ENCODE data around the gene SGSM1. TPM values are rescaled to one million over a fixed set of nuclear protein-coding genes. Genes with fewer than 3 reads are reported as not detected.

The SGSM1 gene
- total RNA-seq, 1 donor from 2014 or later, result 1.2 TPM

DNA sequence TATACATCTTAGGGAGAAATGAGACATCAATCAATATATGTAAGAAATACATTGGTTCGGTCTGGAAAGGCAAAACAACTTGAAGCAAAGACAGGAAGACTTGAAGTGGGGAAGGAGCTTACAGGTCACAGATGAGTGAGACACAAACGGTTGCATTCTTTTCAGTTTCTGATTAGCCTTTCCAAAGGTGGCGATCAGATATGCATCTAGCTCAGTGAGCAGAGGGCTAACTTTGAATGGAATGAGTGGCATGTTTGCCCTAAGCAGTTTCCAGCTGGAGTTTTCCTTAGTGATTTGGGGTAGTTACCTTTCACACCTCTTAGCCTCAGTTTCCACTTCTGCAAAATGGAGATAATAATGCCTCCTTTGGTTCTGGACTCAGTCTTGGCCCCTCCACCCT, 124.7 kb downstream of the SGSM1 start:
- Mint-ChIP-seq H3K4me1 (ENCODE audit: low read depth, unreplicated experiment) (no peaks in the 10 kb centered on the region), H3K9me3 (ENCODE audit: unreplicated experiment) (peaks cover 6% of the 10 kb centered on the region), H3K27me3 (ENCODE audit: unreplicated experiment) (no peaks in the 10 kb centered on the region), H3K27ac (ENCODE audit: unreplicated experiment) (no peak overlapping the region), H3K36me3 (ENCODE audit: unreplicated experiment) (no peaks in the 10 kb centered on the region), H3K4me3 (ENCODE audit: unreplicated experiment) (no peak overlapping the region)
- no peak for DNase-seq
- TF ChIP-seq, protein P1, sequence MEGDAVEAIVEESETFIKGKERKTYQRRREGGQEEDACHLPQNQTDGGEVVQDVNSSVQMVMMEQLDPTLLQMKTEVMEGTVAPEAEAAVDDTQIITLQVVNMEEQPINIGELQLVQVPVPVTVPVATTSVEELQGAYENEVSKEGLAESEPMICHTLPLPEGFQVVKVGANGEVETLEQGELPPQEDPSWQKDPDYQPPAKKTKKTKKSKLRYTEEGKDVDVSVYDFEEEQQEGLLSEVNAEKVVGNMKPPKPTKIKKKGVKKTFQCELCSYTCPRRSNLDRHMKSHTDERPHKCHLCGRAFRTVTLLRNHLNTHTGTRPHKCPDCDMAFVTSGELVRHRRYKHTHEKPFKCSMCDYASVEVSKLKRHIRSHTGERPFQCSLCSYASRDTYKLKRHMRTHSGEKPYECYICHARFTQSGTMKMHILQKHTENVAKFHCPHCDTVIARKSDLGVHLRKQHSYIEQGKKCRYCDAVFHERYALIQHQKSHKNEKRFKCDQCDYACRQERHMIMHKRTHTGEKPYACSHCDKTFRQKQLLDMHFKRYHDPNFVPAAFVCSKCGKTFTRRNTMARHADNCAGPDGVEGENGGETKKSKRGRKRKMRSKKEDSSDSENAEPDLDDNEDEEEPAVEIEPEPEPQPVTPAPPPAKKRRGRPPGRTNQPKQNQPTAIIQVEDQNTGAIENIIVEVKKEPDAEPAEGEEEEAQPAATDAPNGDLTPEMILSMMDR (IDR thresholded peaks at IDR 0.05; ENCODE audit: partially characterized antibody, unreplicated experiment), result no peak

DNA sequence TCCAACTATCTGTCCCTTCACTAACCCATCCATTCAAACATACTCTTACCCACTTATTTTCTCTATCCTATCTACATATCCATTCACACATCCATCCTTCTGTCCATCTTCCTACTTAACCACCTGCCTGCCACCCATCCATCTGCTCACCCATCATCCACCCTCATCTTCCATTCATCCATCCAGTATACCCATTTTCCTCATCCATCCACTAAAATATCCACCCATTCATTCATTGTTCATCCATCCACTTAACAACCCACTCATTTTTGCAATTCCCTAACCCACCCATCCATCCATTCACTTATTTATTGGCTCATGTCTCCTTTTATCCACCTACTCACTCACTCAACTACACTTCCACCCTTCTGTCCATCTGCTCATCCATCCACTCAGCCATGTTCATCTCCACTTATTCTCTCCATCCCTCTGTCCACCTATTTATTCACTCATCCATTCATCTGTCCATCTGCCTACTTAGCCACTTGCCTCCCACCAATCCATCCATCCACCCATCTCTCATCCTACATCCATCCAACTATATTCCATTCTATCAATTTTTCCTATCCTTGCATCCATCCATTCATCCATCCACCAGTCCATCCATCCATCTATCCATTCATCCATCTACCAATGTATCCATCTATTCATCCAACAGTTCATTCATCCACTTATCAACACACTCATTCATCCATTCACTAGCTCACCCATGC, 129.9 kb downstream of the SGSM1 start:
- H3K27me3 Mint-ChIP-seq (ENCODE audit: unreplicated experiment), result no peaks in the 10 kb centered on the region
- TF ChIP-seq, protein P1 (IDR thresholded peaks at IDR 0.05; ENCODE audit: partially characterized antibody, unreplicated experiment), result no peak
- no peaks in the 10 kb centered on the region for H3K4me1 Mint-ChIP-seq (ENCODE audit: low read depth, unreplicated experiment)
- no peak overlapping the region for H3K4me3 Mint-ChIP-seq (ENCODE audit: unreplicated experiment)
- no peak for DNase-seq
- no peaks in the 10 kb centered on the region for H3K9me3 Mint-ChIP-seq (ENCODE audit: unreplicated experiment)
- no peak overlapping the region for H3K27ac Mint-ChIP-seq (ENCODE audit: unreplicated experiment)
- no peaks in the 10 kb centered on the region for H3K36me3 Mint-ChIP-seq (ENCODE audit: unreplicated experiment)

DNA sequence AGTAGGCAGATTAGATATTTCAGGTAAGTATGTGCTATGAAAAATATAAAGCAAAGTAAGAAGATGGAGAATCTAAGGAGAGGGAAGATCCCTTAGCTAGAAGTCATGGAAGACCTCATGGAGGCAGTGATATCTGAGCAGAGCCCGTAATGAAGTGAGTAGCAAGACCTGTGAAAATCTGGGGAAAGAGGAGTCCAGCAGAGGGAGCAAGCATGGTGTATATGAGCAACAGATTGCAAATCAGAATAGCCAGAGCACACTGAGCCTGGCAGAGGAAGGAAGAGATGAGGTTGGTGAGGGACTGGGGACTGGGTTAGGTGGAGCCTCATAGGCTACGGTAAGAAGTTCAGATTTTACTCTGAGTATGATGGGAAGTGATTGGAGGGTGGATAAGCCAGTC, 131.1 kb downstream of the SGSM1 start:
- H3K27me3 Mint-ChIP-seq (ENCODE audit: unreplicated experiment), result no peaks in the 10 kb centered on the region
- DNase-seq, result no peak
- no peak overlapping the region for H3K4me3 Mint-ChIP-seq (ENCODE audit: unreplicated experiment)
- TF ChIP-seq, protein P1 (IDR thresholded peaks at IDR 0.05; ENCODE audit: partially characterized antibody, unreplicated experiment), result peak; percentile 10
- H3K36me3 Mint-ChIP-seq (ENCODE audit: unreplicated experiment), result no peaks in the 10 kb centered on the region
- no peaks in the 10 kb centered on the region for H3K9me3 Mint-ChIP-seq (ENCODE audit: unreplicated experiment)
- no peaks in the 10 kb centered on the region for H3K4me1 Mint-ChIP-seq (ENCODE audit: low read depth, unreplicated experiment)
- H3K27ac Mint-ChIP-seq (ENCODE audit: unreplicated experiment), result no peak overlapping the region

- H3K36me3 Mint-ChIP-seq (ENCODE audit: unreplicated experiment), result no peaks in the 10 kb centered on the region
- TF ChIP-seq, protein P1 (IDR thresholded peaks at IDR 0.05; ENCODE audit: partially characterized antibody, unreplicated experiment), result peak; percentile 74
- no peak overlapping the region for H3K27ac Mint-ChIP-seq (ENCODE audit: unreplicated experiment)
- no peak overlapping the region for H3K4me3 Mint-ChIP-seq (ENCODE audit: unreplicated experiment)
- DNase-seq, result no peak
- H3K27me3 Mint-ChIP-seq (ENCODE audit: unreplicated experiment), result peaks cover 3% of the 10 kb centered on the region
- no peaks in the 10 kb centered on the region for H3K9me3 Mint-ChIP-seq (ENCODE audit: unreplicated experiment)
- H3K4me1 Mint-ChIP-seq (ENCODE audit: low read depth, unreplicated experiment), result no peaks in the 10 kb centered on the region
Measured at GRCh38 chr22:24938741-24939341, 132.8 kb downstream of the SGSM1 start.

DNA sequence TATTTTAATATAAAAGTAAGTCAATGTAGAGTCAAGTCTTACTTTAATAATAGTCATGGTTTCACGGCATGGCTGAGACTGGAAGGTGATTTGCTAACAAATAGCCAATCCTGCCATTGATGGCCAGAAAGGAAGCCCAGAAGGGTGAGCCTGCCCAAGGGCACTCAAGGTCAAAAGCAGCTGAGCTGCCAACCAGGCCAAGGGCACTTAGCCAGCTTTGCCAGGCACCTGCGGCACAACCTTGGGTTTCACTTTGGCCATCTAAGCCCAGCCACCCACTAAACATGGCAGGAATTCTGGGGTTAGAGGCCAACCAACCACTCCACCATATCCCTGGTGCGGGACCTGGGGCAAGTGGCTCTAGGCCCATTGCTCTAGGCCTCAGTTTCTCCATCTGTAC, 136.3 kb downstream of the SGSM1 start:
- TF ChIP-seq, protein P1 (IDR thresholded peaks at IDR 0.05; ENCODE audit: partially characterized antibody, unreplicated experiment), result no peak
- H3K27ac Mint-ChIP-seq (ENCODE audit: unreplicated experiment), result no peak overlapping the region
- peaks cover 3% of the 10 kb centered on the region for H3K27me3 Mint-ChIP-seq (ENCODE audit: unreplicated experiment)

More for the DNA sequence above, 136.3 kb downstream of the SGSM1 start:
- no peaks in the 10 kb centered on the region for H3K36me3 Mint-ChIP-seq (ENCODE audit: unreplicated experiment)
- no peak overlapping the region for H3K4me3 Mint-ChIP-seq (ENCODE audit: unreplicated experiment)
- no peaks in the 10 kb centered on the region for H3K9me3 Mint-ChIP-seq (ENCODE audit: unreplicated experiment)
- H3K4me1 Mint-ChIP-seq (ENCODE audit: low read depth, unreplicated experiment), result no peaks in the 10 kb centered on the region
- no peak for DNase-seq

All from glutamatergic neuron (in vitro differentiated cells).